Stomach (tissue), 9 donors: ENCODE measurements around the gene EHBP1L1. TPM values are rescaled to one million over a fixed set of nuclear protein-coding genes. Genes with fewer than 3 reads are reported as not detected.

ENCODE experiments used
- DNase-seq, 2 donors: peaks; one replicate each; pipeline versions ENCODE4 v3.0.0 to v3.0.0-alpha.2; 2013 to 2019
- H3K27ac ChIP-seq, 5 donors: fragments of 200-600 bp in 4 of 5; sonication (generic) in 4 of 5; one replicate each; pipeline ENCODE4 v1.5.1; 2013 to 2019; ENCODE audit warnings: mild to moderate bottlenecking in 1 of 5, moderate library complexity in 1 of 5
- H3K27me3 ChIP-seq, 3 donors: fragments of 200-600 bp; sonication (generic); one replicate each; pipeline ENCODE4 v1.5.1; 2017 to 2019; ENCODE audit warnings: mixed run types in 1 of 3
- H3K36me3 ChIP-seq, 4 donors: fragments of 200-600 bp; sonication (generic); 1 replicate in 3 of 4; 2 replicates in 1 of 4; pipeline ENCODE4 v1.5.1; 2016 to 2019
- H3K4me1 ChIP-seq, 4 donors: fragments of 200-600 bp; sonication (generic); one replicate each; pipeline ENCODE4 v1.5.1; 2016 to 2019
- H3K4me3 ChIP-seq, 4 donors: fragments of 200-600 bp; sonication (generic) in 3 of 4; one replicate each; pipeline ENCODE4 v1.5.1; 2016 to 2019; ENCODE audit warnings: mild to moderate bottlenecking in 1 of 4
- H3K9me3 ChIP-seq, 4 donors: fragments of 200-600 bp; sonication (generic); one replicate each; pipeline ENCODE4 v1.5.1; 2016 to 2019
- CTCF ChIP-seq, 7 experiments: fragments of 450-650 bp in 4 of 7; fragments of 200-600 bp in 3 of 7; sonication (generic) in 3 of 7; IDR thresholded peaks; one replicate each; pipeline ENCODE4 v1.5.1; 2016 to 2019; ENCODE audit warnings: antibody characterized with exemption in 7 of 7, control low read depth in 2 of 7, mild to moderate bottlenecking in 1 of 7
- EP300 ChIP-seq: sonication (generic); formaldehyde crosslinking; IDR thresholded peaks from one replicate; pipeline ENCODE4 v1.6.1; 2017; ENCODE audit warnings: antibody characterized with exemption
- POLR2A ChIP-seq, 4 donors: fragments of 450-650 bp; IDR thresholded peaks; one replicate each; pipeline ENCODE4 v1.6.1; 2016; ENCODE audit warnings: antibody characterized with exemption in 4 of 4, control low read depth in 2 of 4, mild to moderate bottlenecking in 1 of 4, moderate library complexity in 1 of 4
- POLR2AphosphoS5 ChIP-seq, 3 donors: sonication (generic); formaldehyde crosslinking; IDR thresholded peaks; one replicate each; pipeline ENCODE4 v1.6.1; 2016; ENCODE audit warnings: antibody characterized with exemption in 3 of 3
- WGBS, 5 donors: extraction: QIAGEN DNeasy Blood & Tissue Kit in 3 of 5; methylation state at CpG; one replicate each; pipeline versions ENCODE4 v1.1.5 to v1.1.7; 2013 to 2018; 5-methylcytosine and 5-hydroxymethylcytosine counted together
- intact Hi-C: fragments of 100-400 bp; cut with DNase I; formaldehyde crosslinking; loops from one replicate; pipeline ENCODE4 v1.15.1; 2023; ENCODE audit warnings: low total_unique reads
- polyA plus RNA-seq, 3 donors: library from polyadenylated mRNA; stranded (reverse); fragments of 200-250 nt; gene quantifications; one replicate each; pipeline ENCODE4 v1.2.3, GENCODE V29; 2013
- total RNA-seq, 5 donors: library from RNA; depleted of rRNA; stranded (reverse); fragments of >200 nt; gene quantifications; one replicate each; pipeline versions ENCODE4 v1.1.0 to v1.2.3, GENCODE V29; 2014 to 2016
- donor health status: healthy with polysubstance abuse.
- donor health status: Bipolar disorder and iron deficiency.
- donor health status: healthy.

The EHBP1L1 gene
- total and polyA plus RNA-seq, 8 donors, result 28.0 to 200 (median 89.4) TPM

- H3K9me3 ChIP-seq, result no peaks in the 10 kb centered on the region
- H3K27me3 ChIP-seq, result no peaks in the 10 kb centered on the region
- intact Hi-C loops, result no loop called here
- TF ChIP-seq EP300, result no peak
- TF ChIP-seq POLR2A (IDR thresholded peaks at IDR 0.05), result no peak
- TF ChIP-seq POLR2AphosphoS5 (IDR thresholded peaks at IDR 0.05), result no peak
- no peak for TF ChIP-seq CTCF (IDR thresholded peaks at IDR 0.05)
- H3K27ac ChIP-seq, result peak overlapping the region; percentile 84 to 94 (median 89)
- DNase-seq, result peak in 1 of 2 donors; percentile 86
- H3K36me3 ChIP-seq, result peaks cover 15 to 55% (median 41%) of the 10 kb centered on the region in 4 donors
- peak overlapping the region; percentile 52 to 72 (median 57) for H3K4me3 ChIP-seq
- peaks cover 26 to 44% (median 38%) of the 10 kb centered on the region in 4 donors for H3K4me1 ChIP-seq
- WGBS, 5 donors, result 27 to 36% (median 28%) methylated on average over 18 of the region's 18 CpGs
Observed at GRCh38 chr11:65541093-65541982, 34.5 kb upstream of the EHBP1L1 start.

GRCh38 chr11:65542738-65543390 is 33.0 kb upstream of the EHBP1L1 start:
- Histone ChIP-seq H3K9me3 (no peaks in the 10 kb centered on the region), H3K27ac (peak overlapping the region in 1 of 5 donors; percentile 26), H3K4me3 (no peak overlapping the region), H3K4me1 (peaks cover 32 to 58% (median 51%) of the 10 kb centered on the region in 4 donors), H3K27me3 (no peaks in the 10 kb centered on the region), H3K36me3 (peaks cover 15 to 49% (median 34%) of the 10 kb centered on the region in 4 donors)
- intact Hi-C loops, result no loop called here
- no peak for DNase-seq
- 86 to 95% (median 93%) methylated on average over 3 of the region's 3 CpGs for WGBS, 5 donors
- TF ChIP-seq EP300, result no peak
- TF ChIP-seq POLR2A (IDR thresholded peaks at IDR 0.05), result no peak
- TF ChIP-seq POLR2AphosphoS5 (IDR thresholded peaks at IDR 0.05), result no peak
- TF ChIP-seq CTCF (IDR thresholded peaks at IDR 0.05), result no peak

GRCh38 chr11:65545853-65546216 is 30.0 kb upstream of the EHBP1L1 start:
- peak overlapping the region; percentile 77 to 85 (median 81) for H3K27ac ChIP-seq
- intact Hi-C loops, result no loop called here
- no peaks in the 10 kb centered on the region for H3K9me3 ChIP-seq
- no peaks in the 10 kb centered on the region for H3K27me3 ChIP-seq
- peaks cover 18 to 40% (median 38%) of the 10 kb centered on the region in 4 donors for H3K4me1 ChIP-seq
- DNase-seq, result no peak
- peaks cover 0 to 61% (median 29%) of the 10 kb centered on the region in 4 donors for H3K36me3 ChIP-seq
- H3K4me3 ChIP-seq, result peak overlapping the region; percentile 32 to 61 (median 42)
- TF ChIP-seq CTCF (IDR thresholded peaks at IDR 0.05) (no peak), POLR2A (IDR thresholded peaks at IDR 0.05) (no peak), EP300 (no peak), POLR2AphosphoS5 (IDR thresholded peaks at IDR 0.05) (no peak)
- WGBS, 5 donors, result 31 to 65% (median 46%) methylated on average over 4 of the region's 4 CpGs

- H3K9me3 ChIP-seq, result no peaks in the 10 kb centered on the region
- peaks cover 17 to 40% (median 37%) of the 10 kb centered on the region in 4 donors for H3K4me1 ChIP-seq
- DNase-seq, result peak; percentile 95 to 98
- intact Hi-C loops, result no loop called here
- TF ChIP-seq POLR2AphosphoS5 (IDR thresholded peaks at IDR 0.05) (peak in 2 of 3 donors; percentile 45 to 64), POLR2A (IDR thresholded peaks at IDR 0.05) (no peak)
- peak overlapping the region; percentile 77 to 85 (median 81) for H3K27ac ChIP-seq
- H3K27me3 ChIP-seq, result no peaks in the 10 kb centered on the region
- H3K4me3 ChIP-seq, result peak overlapping the region; percentile 32 to 61 (median 42)
- peaks cover 0 to 66% (median 32%) of the 10 kb centered on the region in 4 donors for H3K36me3 ChIP-seq
- 11 to 37% (median 14%) methylated on average over 20 to 64 of the region's 64 CpGs for WGBS, 5 donors
Observed at GRCh38 chr11:65546217-65546958, 29.5 kb upstream of the EHBP1L1 start.
